A549 (cell line): Measurements from ENCODE around the gene HABP2.

Experiments
- EP300 ChIP-seq, 2 experiments: fragments of >200 bp; sonication (Bioruptor Twin); formaldehyde crosslinking; IDR thresholded peaks; 2 replicates in 1 of 2; 3 replicates in 1 of 2; pipeline ENCODE4 v1.6.1; 2016 to 2017
- RAD21 ChIP-seq, 2 experiments: fragments of >200 bp in 1 of 2; sonication (Bioruptor Twin) in 1 of 2; formaldehyde crosslinking in 1 of 2; IDR thresholded peaks in 1 of 2; conservative IDR thresholded peaks in 1 of 2; 2 replicates in 1 of 2; 3 replicates in 1 of 2; pipeline ENCODE4 v1.6.1; 2012 to 2018; ENCODE audit warnings: inconsistent platforms in 1 of 2
- SREBF2 ChIP-seq: fragments of 450-650 bp; IDR thresholded peaks from 2 replicates; pipeline ENCODE4 v1.6.1; 2014; ENCODE audit warnings: mild to moderate bottlenecking, moderate library complexity
- TF ChIP-seq, protein P1 (sequence below): fragments of 150-350 bp; IDR thresholded peaks from 2 replicates; pipeline ENCODE4 v1.6.1; 2014; ENCODE audit warnings: low read depth, mild to moderate bottlenecking, low read length

DNA sequence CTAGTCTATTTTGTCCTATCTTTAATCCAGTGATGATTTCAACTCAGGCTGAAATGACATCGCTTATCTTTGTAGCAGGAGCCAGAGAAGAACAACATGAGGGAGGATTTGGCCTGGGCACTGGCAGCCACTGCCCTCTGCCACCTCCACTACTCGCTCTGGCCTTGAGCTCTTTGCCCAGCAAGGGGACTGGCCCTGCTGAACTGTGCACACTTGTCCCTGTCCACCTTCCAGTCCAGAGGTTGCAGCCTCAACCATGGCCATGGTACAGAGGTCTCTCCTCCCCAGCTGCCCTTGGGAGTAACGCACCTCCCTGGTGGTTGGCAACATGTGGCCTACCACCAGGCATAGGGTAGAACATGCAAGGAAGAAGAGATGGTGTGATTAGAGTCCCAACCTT is 8.4 kb downstream of the HABP2 start:
- TF ChIP-seq RAD21 (conservative IDR thresholded peaks at IDR 0.05 in 1 of 2, IDR thresholded peaks at IDR 0.05 in 1 of 2): no peak
- no peak for TF ChIP-seq SREBF2
- TF ChIP-seq, protein P1, sequence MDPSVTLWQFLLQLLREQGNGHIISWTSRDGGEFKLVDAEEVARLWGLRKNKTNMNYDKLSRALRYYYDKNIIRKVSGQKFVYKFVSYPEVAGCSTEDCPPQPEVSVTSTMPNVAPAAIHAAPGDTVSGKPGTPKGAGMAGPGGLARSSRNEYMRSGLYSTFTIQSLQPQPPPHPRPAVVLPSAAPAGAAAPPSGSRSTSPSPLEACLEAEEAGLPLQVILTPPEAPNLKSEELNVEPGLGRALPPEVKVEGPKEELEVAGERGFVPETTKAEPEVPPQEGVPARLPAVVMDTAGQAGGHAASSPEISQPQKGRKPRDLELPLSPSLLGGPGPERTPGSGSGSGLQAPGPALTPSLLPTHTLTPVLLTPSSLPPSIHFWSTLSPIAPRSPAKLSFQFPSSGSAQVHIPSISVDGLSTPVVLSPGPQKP: no peak
- no peak for TF ChIP-seq EP300 (IDR thresholded peaks at IDR 0.05)
